Transverse colon (tissue), 4 donors: ENCODE data around the gene TMTC1.

Experiments used
- CTCF ChIP-seq, 5 experiments: fragments of 200-600 bp in 3 of 5; fragments of 450-650 bp in 2 of 5; sonication (generic) in 3 of 5; IDR thresholded peaks; 1 replicate in 2 of 5; 2 replicates in 3 of 5; pipeline ENCODE4 v1.5.1; 2016 to 2017; ENCODE audit warnings: antibody characterized with exemption in 5 of 5, inconsistent platforms in 3 of 5, mild to moderate bottlenecking in 2 of 5, moderate library complexity in 1 of 5
- EP300 ChIP-seq: sonication (generic); formaldehyde crosslinking; IDR thresholded peaks from one replicate; pipeline ENCODE4 v1.6.1; 2017; ENCODE audit warnings: antibody characterized with exemption, low read depth
- POLR2A ChIP-seq: fragments of 450-650 bp; IDR thresholded peaks from one replicate; pipeline ENCODE4 v1.6.1; 2016; ENCODE audit warnings: antibody characterized with exemption, mild to moderate bottlenecking, moderate library complexity
- POLR2AphosphoS5 ChIP-seq, 3 donors: sonication (generic); formaldehyde crosslinking; IDR thresholded peaks; one replicate each; pipeline ENCODE4 v1.6.1; 2016; ENCODE audit warnings: antibody characterized with exemption in 3 of 3

- TF ChIP-seq CTCF (IDR thresholded peaks at IDR 0.05) (no peak), POLR2A (no peak), POLR2AphosphoS5 (IDR thresholded peaks at IDR 0.05) (peak in 1 of 3 donors; percentile 13), EP300 (no peak)
Measured at GRCh38 chr12:29741342-29742241, 42.1 kb downstream of the TMTC1 start.
